ENCODE data around the gene GAK.

GAK gene

GRCh38 chr4:890036-890695, 42.0 kb downstream of the GAK start:
- POLR2A ChIA-PET (ENCODE audit: low non-redundant PET) = no interaction called here
- H3K27ac ChIP-seq = no peak overlapping the region
- DNase-seq (ENCODE audit: low spot score) = no peak
- TF ChIP-seq CTCF (conservative IDR thresholded peaks at IDR 0.05; ENCODE audit: low read depth) = no peak
- CTCF ChIA-PET = interaction anchor here (0.6 kb wide), 2 partner anchors 12 to 864 kb away, joined by 3 to 5 read pairs; no protein-coding TSS in a partner anchor

GRCh38 chr4:889516-889915, 42.6 kb downstream of the GAK start:
- ChIA-PET CTCF (interaction anchor here (0.6 kb wide), 1 partner anchor 865 kb away, joined by 3 read pairs; no protein-coding TSS in a partner anchor), POLR2A (ENCODE audit: low non-redundant PET) (no interaction called here)
- no peak overlapping the region for H3K27ac ChIP-seq
- no peak for TF ChIP-seq CTCF (conservative IDR thresholded peaks at IDR 0.05; ENCODE audit: low read depth)
- no peak for DNase-seq (ENCODE audit: low spot score)

- ChIA-PET CTCF (no interaction called here), POLR2A (ENCODE audit: low non-redundant PET) (no interaction called here)
- no peak for DNase-seq (ENCODE audit: low spot score)
- TF ChIP-seq CTCF (conservative IDR thresholded peaks at IDR 0.05; ENCODE audit: low read depth) = no peak
- no peak overlapping the region for H3K27ac ChIP-seq
Observed at GRCh38 chr4:888029-888428, 44.1 kb downstream of the GAK start.

GRCh38 chr4:887034-887763, 44.9 kb downstream of the GAK start:
- no peak overlapping the region for H3K27ac ChIP-seq
- CTCF ChIA-PET = no interaction called here
- TF ChIP-seq CTCF (conservative IDR thresholded peaks at IDR 0.05; ENCODE audit: low read depth) = no peak
- POLR2A ChIA-PET (ENCODE audit: low non-redundant PET) = no interaction called here
- DNase-seq (ENCODE audit: low spot score) = no peak

GRCh38 chr4:886244-886643, 45.9 kb downstream of the GAK start:
- H3K27ac ChIP-seq = 0 out of 2 replicates have a peak overlapping the region, but pooled peaks have one; percentile 7
- no peak for DNase-seq (ENCODE audit: low spot score)
- no peak for TF ChIP-seq CTCF (conservative IDR thresholded peaks at IDR 0.05; ENCODE audit: low read depth)
- ChIA-PET CTCF (no interaction called here), POLR2A (ENCODE audit: low non-redundant PET) (no interaction called here)

- DNase-seq (ENCODE audit: low spot score) = no peak
- ChIA-PET CTCF (no interaction called here), POLR2A (ENCODE audit: low non-redundant PET) (no interaction called here)
- no peak overlapping the region for H3K27ac ChIP-seq
- TF ChIP-seq CTCF (conservative IDR thresholded peaks at IDR 0.05; ENCODE audit: low read depth) = no peak
Observed at GRCh38 chr4:885353-885752, 46.8 kb downstream of the GAK start.
